HepG2 (cell line): ENCODE results near the gene THSD4. TPM values are rescaled to one million over a fixed set of nuclear protein-coding genes. Genes with fewer than 3 reads are reported as not detected.
"Not testable (repeated sequence)": the region's sequence is repeated elsewhere in the genome, so short reads cannot be mapped to it uniquely, and the experiment has no call there.

Source experiments
- ATAC-seq: fragments of 200-7000 bp; cut with Tn5 transposase; 3 replicates; pipeline ENCODE4 v1.9.1; 2020; ENCODE audit warnings: mild to moderate bottlenecking, moderate library complexity
- BruUV-seq: library from RNA; stranded (reverse); fragments of 400-500 nt; replicated peaks from 2 replicates; lab custom pipeline; 2021; lab: Mats Ljungman, UMichigan
- CTCF ChIA-PET: fragments of 300-600 bp; formaldehyde crosslinking; extraction: SDS; loops from one replicate; lab custom pipeline; 2021; ENCODE audit warnings: low total read pairs, inconsistent platforms, low intra/inter-chr PET ratio; lab: Yijun Ruan, JAX
- POLR2A ChIA-PET: fragments of 350-600 bp; sonication (Branson Sonifier 250); formaldehyde crosslinking; loops from one replicate; lab custom pipeline; 2020; ENCODE audit warnings: antibody characterized with exemption, inconsistent platforms; lab: Yijun Ruan, JAX
- DNase-seq: peaks from one replicate; pipeline ENCODE4 v3.0.0-alpha.2; 2015; ENCODE audit warnings: low spot score
- FAIRE-seq: peaks from 3 replicates; lab custom pipeline; 2011; peaks lifted over from hg19 to GRCh38; lab: Jason Lieb, UNC
- H2AFZ ChIP-seq: one replicate; pipeline ENCODE4 v1.6.1; 2011; ENCODE audit warnings: low read length, inconsistent platforms
- H3K27ac ChIP-seq: fragments of 300-600 bp; 3 replicates; pipeline ENCODE4 v1.8.0; 2011; ENCODE audit warnings: mixed run types, mild to moderate bottlenecking, mixed read lengths, low read length, inconsistent platforms; ENCODE audit not compliant: insufficient read depth; ENCODE audit errors: extremely low read length
- H3K27me3 ChIP-seq, 2 experiments: fragments of 200-600 bp in 1 of 2; 2 replicates in 1 of 2; 3 replicates in 1 of 2; pipeline versions ENCODE4 v1.6.0 to v1.8.0; 2011; ENCODE audit warnings: low read length in 2 of 2, mild to moderate bottlenecking in 2 of 2, moderate library complexity in 2 of 2, inconsistent platforms in 1 of 2; ENCODE audit not compliant: insufficient read depth in 2 of 2, control insufficient read depth in 1 of 2
- H3K36me3 ChIP-seq, 2 experiments: fragments of 200-600 bp in 1 of 2; replicated peaks in 1 of 2; 2 replicates in 1 of 2; 3 replicates in 1 of 2; pipeline versions ENCODE4 v1.5.1 to v1.8.0; 2011; ENCODE audit warnings: low read length in 2 of 2, inconsistent platforms in 1 of 2; ENCODE audit not compliant: insufficient read depth in 2 of 2, control insufficient read depth in 1 of 2
- H3K4me1 ChIP-seq: 2 replicates; pipeline ENCODE4 v1.5.1; 2012; ENCODE audit warnings: low read length, inconsistent platforms; ENCODE audit not compliant: insufficient read depth
- H3K4me2 ChIP-seq: 2 replicates; pipeline ENCODE4 v1.6.0; 2011; ENCODE audit warnings: low read depth, low read length, inconsistent platforms
- H3K4me3 ChIP-seq, 3 experiments: fragments of 200-600 bp in 1 of 3; sonication (generic), shearing (Covaris generic) in 1 of 3; replicated peaks in 1 of 3; 2 replicates each; pipeline ENCODE4 v1.5.1; 2011 to 2016; ENCODE audit warnings: low read length in 3 of 3, inconsistent platforms in 2 of 3, low read depth in 2 of 3, mild to moderate bottlenecking in 2 of 3, control low read depth in 1 of 3, mixed read lengths in 1 of 3; ENCODE audit not compliant: insufficient read depth in 1 of 3
- H3K79me2 ChIP-seq: one replicate; pipeline ENCODE4 v1.6.1; 2011; ENCODE audit warnings: low read length, inconsistent platforms; ENCODE audit not compliant: insufficient read depth
- H3K9ac ChIP-seq: 2 replicates; pipeline ENCODE4 v1.6.0; 2011; ENCODE audit warnings: mild to moderate bottlenecking, low read depth, low read length, inconsistent platforms; ENCODE audit not compliant: insufficient read depth
- H3K9me3 ChIP-seq: 2 replicates; pipeline ENCODE4 v1.5.1; 2012; ENCODE audit warnings: mild to moderate bottlenecking, low read length
- H4K20me1 ChIP-seq: 2 replicates; pipeline ENCODE4 v1.6.0; 2011; ENCODE audit warnings: inconsistent platforms, mild to moderate bottlenecking, low read length, moderate library complexity; ENCODE audit not compliant: insufficient read depth
- CBX1 ChIP-seq: IDR thresholded peaks from one replicate; pipeline ENCODE4 v1.6.1; 2016; ENCODE audit warnings: antibody characterized with exemption, low read depth
- ETV6 ChIP-seq: sonication (generic); formaldehyde crosslinking; conservative IDR thresholded peaks from 2 replicates; pipeline ENCODE4 v1.4.0; 2020; ENCODE audit warnings: missing genetic modification reagents
- FOSL1 ChIP-seq: sonication (generic); formaldehyde crosslinking; IDR thresholded peaks from 2 replicates; pipeline ENCODE4 v1.9.0; 2021; ENCODE audit warnings: missing genetic modification reagents, borderline replicate concordance
- FOXO1 ChIP-seq: sonication (generic); formaldehyde crosslinking; IDR thresholded peaks from 2 replicates; pipeline ENCODE4 v1.4.0; 2020; ENCODE audit warnings: missing genetic modification reagents
- JDP2 ChIP-seq: sonication (generic); formaldehyde crosslinking; IDR thresholded peaks from 2 replicates; pipeline ENCODE4 v1.8.1; 2022; ENCODE audit warnings: missing genetic modification reagents, borderline replicate concordance
- MED8 ChIP-seq: sonication (generic); formaldehyde crosslinking; IDR thresholded peaks from 2 replicates; pipeline ENCODE4 v1.8.1; 2023; ENCODE audit warnings: mild to moderate bottlenecking, missing genetic modification reagents; ENCODE audit not compliant: insufficient replicate concordance
- PHF21A ChIP-seq: sonication (generic); formaldehyde crosslinking; IDR thresholded peaks from 2 replicates; pipeline ENCODE4 v1.5.0; 2020; ENCODE audit warnings: mild to moderate bottlenecking, missing genetic modification reagents
- SMAD1 ChIP-seq: sonication (generic); formaldehyde crosslinking; IDR thresholded peaks from 2 replicates; pipeline ENCODE4 v1.4.0; 2020; ENCODE audit warnings: missing genetic modification reagents, low read depth, mild to moderate bottlenecking, borderline replicate concordance
- ZFP82 ChIP-seq: sonication (generic); formaldehyde crosslinking; IDR thresholded peaks from 2 replicates; pipeline ENCODE4 v1.5.1; 2020; ENCODE audit warnings: mild to moderate bottlenecking, missing genetic modification reagents, borderline replicate concordance
- ZNF205 ChIP-seq: IDR thresholded peaks from 2 replicates; pipeline ENCODE4 v1.6.1; 2018; ENCODE audit warnings: missing biosample characterization, missing genetic modification reagents
- ZNF510 ChIP-seq: sonication (generic); formaldehyde crosslinking; IDR thresholded peaks from 2 replicates; pipeline ENCODE4 v1.4.0; 2020; ENCODE audit warnings: low read depth, mild to moderate bottlenecking, missing genetic modification reagents
- WGBS: methylation state at CpG from one replicate; pipeline ENCODE4 v1.1.6; 2017; ENCODE audit warnings: low lambda C conversion rate; 5-methylcytosine and 5-hydroxymethylcytosine counted together
- in situ Hi-C: cut with HindIII; loops from 2 replicates; pipeline ENCODE4 v1.10.0; 2017; ENCODE audit warnings: low pct_unique_long_range_greater_than_20kb; ENCODE audit not compliant: extremely low pct_ligation_motif_present
- intact Hi-C: fragments of 100-400 bp; cut with micrococcal nuclease; formaldehyde crosslinking; loops from one replicate; pipeline ENCODE4 v1.10.0; 2022; ENCODE audit not compliant: unreplicated experiment
- polyA plus RNA-seq, 8 experiments: library from polyadenylated mRNA; depleted of rRNA in 3 of 8; stranded (reverse) in 7 of 8; unstranded in 1 of 8; fragments of >200 nt; fragmentation: Illumina TruSeq in 4 of 8; extraction: Trizol in 4 of 8; gene quantifications; 2 replicates each; pipeline versions ENCODE4 v1.2.1 to v1.2.3, GENCODE V29; 2011 to 2016; ENCODE audit warnings: low read depth in 4 of 8, missing spikeins in 1 of 8, mixed read lengths in 1 of 8; ENCODE audit not compliant: insufficient read depth in 1 of 8
- total RNA-seq, 5 experiments: library from RNA; depleted of rRNA; stranded (reverse); fragments of >200 nt; fragmentation: Illumina TruSeq; extraction: Trizol; gene quantifications; 2 replicates each; pipeline ENCODE4 v1.2.3, GENCODE V29; 2016; ENCODE audit warnings: low read depth in 1 of 5
- TF ChIP-seq, protein P1 (sequence below): sonication (generic); formaldehyde crosslinking; IDR thresholded peaks from 2 replicates; pipeline ENCODE4 v1.5.1; 2020; ENCODE audit warnings: mild to moderate bottlenecking, missing genetic modification reagents, moderate library complexity
- TF ChIP-seq, protein P2 (sequence below): sonication (generic); formaldehyde crosslinking; IDR thresholded peaks from 2 replicates; pipeline ENCODE4 v1.4.0; 2020; ENCODE audit warnings: missing genetic modification reagents

The THSD4 gene
- total and polyA plus RNA-seq, 2 of the 13 experiments (the other 11 are each of a cell fraction or from before 2014, with no cell fraction given): 0.07 to 0.21 TPM

DNA sequence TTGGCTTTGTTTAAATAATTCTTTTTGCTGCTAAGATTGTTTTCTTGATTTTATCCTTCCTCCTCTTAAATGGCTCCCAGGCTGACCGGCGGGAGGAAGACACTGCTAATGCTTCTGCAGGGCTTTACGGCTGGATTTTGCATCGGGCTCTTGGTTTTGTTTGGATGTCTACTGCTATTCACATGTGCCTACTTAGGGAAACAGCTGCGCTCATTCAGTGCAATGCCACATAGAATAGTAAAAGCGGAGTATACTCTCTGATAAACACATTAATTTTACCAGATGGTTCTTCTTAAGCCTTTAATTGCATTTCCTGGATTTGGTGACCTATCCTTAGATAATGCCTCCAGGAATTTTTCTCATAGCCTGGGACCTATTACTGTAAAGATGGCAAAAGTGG is 146.6 kb downstream of the THSD4 start (continued):
- TF ChIP-seq, protein P1, sequence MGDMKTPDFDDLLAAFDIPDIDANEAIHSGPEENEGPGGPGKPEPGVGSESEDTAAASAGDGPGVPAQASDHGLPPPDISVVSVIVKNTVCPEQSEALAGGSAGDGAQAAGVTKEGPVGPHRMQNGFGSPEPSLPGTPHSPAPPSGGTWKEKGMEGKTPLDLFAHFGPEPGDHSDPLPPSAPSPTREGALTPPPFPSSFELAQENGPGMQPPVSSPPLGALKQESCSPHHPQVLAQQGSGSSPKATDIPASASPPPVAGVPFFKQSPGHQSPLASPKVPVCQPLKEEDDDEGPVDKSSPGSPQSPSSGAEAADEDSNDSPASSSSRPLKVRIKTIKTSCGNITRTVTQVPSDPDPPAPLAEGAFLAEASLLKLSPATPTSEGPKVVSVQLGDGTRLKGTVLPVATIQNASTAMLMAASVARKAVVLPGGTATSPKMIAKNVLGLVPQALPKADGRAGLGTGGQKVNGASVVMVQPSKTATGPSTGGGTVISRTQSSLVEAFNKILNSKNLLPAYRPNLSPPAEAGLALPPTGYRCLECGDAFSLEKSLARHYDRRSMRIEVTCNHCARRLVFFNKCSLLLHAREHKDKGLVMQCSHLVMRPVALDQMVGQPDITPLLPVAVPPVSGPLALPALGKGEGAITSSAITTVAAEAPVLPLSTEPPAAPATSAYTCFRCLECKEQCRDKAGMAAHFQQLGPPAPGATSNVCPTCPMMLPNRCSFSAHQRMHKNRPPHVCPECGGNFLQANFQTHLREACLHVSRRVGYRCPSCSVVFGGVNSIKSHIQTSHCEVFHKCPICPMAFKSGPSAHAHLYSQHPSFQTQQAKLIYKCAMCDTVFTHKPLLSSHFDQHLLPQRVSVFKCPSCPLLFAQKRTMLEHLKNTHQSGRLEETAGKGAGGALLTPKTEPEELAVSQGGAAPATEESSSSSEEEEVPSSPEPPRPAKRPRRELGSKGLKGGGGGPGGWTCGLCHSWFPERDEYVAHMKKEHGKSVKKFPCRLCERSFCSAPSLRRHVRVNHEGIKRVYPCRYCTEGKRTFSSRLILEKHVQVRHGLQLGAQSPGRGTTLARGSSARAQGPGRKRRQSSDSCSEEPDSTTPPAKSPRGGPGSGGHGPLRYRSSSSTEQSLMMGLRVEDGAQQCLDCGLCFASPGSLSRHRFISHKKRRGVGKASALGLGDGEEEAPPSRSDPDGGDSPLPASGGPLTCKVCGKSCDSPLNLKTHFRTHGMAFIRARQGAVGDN (CRISPR knock-in tag): no peak
- TF ChIP-seq, protein P2, sequence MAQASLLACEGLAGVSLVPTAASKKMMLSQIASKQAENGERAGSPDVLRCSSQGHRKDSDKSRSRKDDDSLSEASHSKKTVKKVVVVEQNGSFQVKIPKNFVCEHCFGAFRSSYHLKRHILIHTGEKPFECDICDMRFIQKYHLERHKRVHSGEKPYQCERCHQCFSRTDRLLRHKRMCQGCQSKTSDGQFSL (CRISPR knock-in tag): no peak
- TF ChIP-seq, all 625 proteins: peak for 0

DNA sequence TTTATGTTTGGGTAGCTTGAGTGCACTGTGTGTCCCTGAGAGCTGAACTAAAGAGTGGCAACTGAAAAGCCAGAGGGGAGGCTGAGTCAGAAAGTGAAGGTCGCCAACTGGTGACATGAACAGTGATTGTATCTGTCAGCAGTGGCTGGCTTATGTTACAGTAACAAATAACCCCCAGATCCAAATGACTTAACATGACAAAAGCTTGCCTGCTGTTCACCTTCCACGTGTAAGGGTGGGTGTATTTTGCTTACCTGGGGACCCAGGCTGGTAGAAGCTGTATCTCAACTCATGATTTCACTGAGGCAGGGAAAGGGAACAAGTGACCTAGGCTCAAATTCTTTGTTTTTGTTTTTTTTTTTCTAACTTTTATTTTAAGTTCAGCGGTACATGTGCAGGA is 147.3 kb downstream of the THSD4 start:
- Histone ChIP-seq H3K36me3 (no peaks in the 10 kb centered on the region), H3K4me1 (no peaks in the 10 kb centered on the region), H3K27me3 (peaks cover 0 to 1% of the 10 kb centered on the region in 2 experiments; a peak in 1 of 5 replicates), H3K27ac (no peak overlapping the region), H3K4me3 (no peak overlapping the region), H3K4me2 (no peak overlapping the region), H3K9ac (no peak overlapping the region), H2AFZ (no peak overlapping the region), H3K9me3 (no peaks in the 10 kb centered on the region), H3K79me2 (no peaks in the 10 kb centered on the region), H4K20me1 (no peaks in the 10 kb centered on the region)
- DNase-seq (no peak), ATAC-seq (no peak), FAIRE-seq (no peak)
- ChIA-PET POLR2A (no interaction called here), CTCF (no interaction called here)
- 31% methylated on average over 3 of the region's 3 CpGs for WGBS
- TF ChIP-seq JDP2 (no peak), FOSL1 (no peak), ZNF510 (no peak), CBX1 (no peak), SMAD1 (no peak), MED8 (CRISPR knock-in tag) (no peak), FOXO1 (CRISPR knock-in tag) (no peak), ETV6 (no peak), ZFP82 (CRISPR knock-in tag) (no peak), PHF21A (CRISPR knock-in tag) (no peak), ZNF205 (CRISPR knock-in tag) (no peak)
- in situ Hi-C loops: no loop called here
- no TSS peak for BruUV-seq
- intact Hi-C loops: no loop called here

DNA sequence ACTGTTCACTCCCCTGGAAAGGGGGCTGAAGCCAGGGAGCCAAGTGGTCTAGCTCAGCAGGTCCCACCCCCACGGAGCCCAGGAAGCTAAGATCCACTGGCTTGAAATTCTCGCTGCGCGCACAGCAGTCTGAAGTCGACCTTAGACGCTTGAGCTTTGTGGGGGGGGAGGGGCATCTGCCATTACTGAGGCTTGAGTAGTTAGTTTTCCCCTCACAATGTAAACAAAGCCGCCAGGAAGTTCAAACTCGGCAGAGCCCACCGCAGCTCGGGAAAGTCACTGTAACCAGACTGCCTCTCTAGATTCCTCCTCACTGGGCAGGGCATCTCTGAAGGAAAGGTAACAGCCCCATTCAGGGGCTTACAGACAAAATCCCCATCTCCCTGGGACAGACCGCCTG is 150.3 kb downstream of the THSD4 start:
- CTCF ChIA-PET, BruUV-seq: not testable (repeated sequence)

More for the DNA sequence above, 150.3 kb downstream of the THSD4 start:
- WGBS: 0% methylated on average over 4 of the region's 11 CpGs
- H3K9ac ChIP-seq, H3K27ac ChIP-seq, in situ Hi-C loops, H3K4me3 ChIP-seq, intact Hi-C loops, H3K4me2 ChIP-seq, DNase-seq, H3K4me1 ChIP-seq, H3K79me2 ChIP-seq, ATAC-seq, H4K20me1 ChIP-seq, FAIRE-seq, H3K36me3 ChIP-seq, POLR2A ChIA-PET, H3K9me3 ChIP-seq, H2AFZ ChIP-seq, H3K27me3 ChIP-seq: not testable (repeated sequence)
